BJ (cell line): Measurements from ENCODE around the gene MRPL30. TPM values are rescaled to one million over a fixed set of nuclear protein-coding genes. Genes with fewer than 3 reads are reported as not detected.

Experiments
- CTCF ChIA-PET: fragments of 350-600 bp; formaldehyde crosslinking; extraction: SDS; loops from one replicate; lab custom pipeline; 2021; ENCODE audit warnings: antibody characterized with exemption, inconsistent platforms; lab: Yijun Ruan, JAX
- POLR2A ChIA-PET: fragments of 300-600 bp; sonication (Branson Sonifier 250); formaldehyde crosslinking; extraction: SDS; loops from one replicate; lab custom pipeline; 2021; ENCODE audit warnings: antibody characterized with exemption; lab: Charles Lee
- DNase-seq: peaks from one replicate; pipeline ENCODE4 v3.0.0-alpha.2; 2011; ENCODE audit warnings: low read depth
- H3K27me3 ChIP-seq: 2 replicates; pipeline ENCODE4 v1.6.0; 2011; ENCODE audit warnings: low read length; ENCODE audit not compliant: control insufficient read depth, insufficient read depth
- H3K36me3 ChIP-seq: 2 replicates; pipeline ENCODE4 v1.5.1; 2011; ENCODE audit warnings: low read length; ENCODE audit not compliant: control insufficient read depth, insufficient read depth
- H3K4me3 ChIP-seq: 2 replicates; pipeline ENCODE4 v1.5.1; 2011; ENCODE audit warnings: low read depth, mild to moderate bottlenecking, control low read depth, low read length
- CTCF ChIP-seq: IDR thresholded peaks from 2 replicates; pipeline ENCODE4 v1.5.1; 2011; ENCODE audit warnings: low read depth, mild to moderate bottlenecking, control low read depth, inconsistent platforms, low read length, moderate library complexity; ENCODE audit not compliant: insufficient read depth
- polyA plus RNA-seq: library from polyadenylated mRNA; depleted of rRNA; stranded (reverse); fragments of >200 nt; gene quantifications from 2 replicates; pipeline ENCODE4 v1.2.3, GENCODE V29; 2011

Gene MRPL30
- polyA plus RNA-seq, 1 experiment: 14.0 TPM

- ChIA-PET CTCF (interaction anchor here (0.8 to 1.0 kb wide), 3 partner anchors 18 to 196 kb away, joined by 3 to 4 read pairs (median 3); partner anchors contain the start of gene EIF5B), POLR2A (no interaction called here)
Measured at GRCh38 chr2:99141110-99142108, 39.6 kb upstream of the MRPL30 start, which contains the start of gene C2orf15. Gene C2orf15 (plus strand): TSS chr2:99141707. CDS start chr2:99150559, 8,852 bp downstream.

GRCh38 chr2:99150706-99151105 is 30.3 kb upstream of the MRPL30 start:
- no peak for DNase-seq
- POLR2A ChIA-PET: no interaction called here
- Histone ChIP-seq H3K4me3 (no peak overlapping the region), H3K36me3 (no peaks in the 10 kb centered on the region), H3K27me3 (no peaks in the 10 kb centered on the region)
- CTCF ChIA-PET: no interaction called here
- TF ChIP-seq CTCF: no peak

More at GRCh38 chr2:99141110-99142108, 39.6 kb upstream of the MRPL30 start, which contains the start of gene C2orf15:
- no peak for TF ChIP-seq CTCF
- Histone ChIP-seq H3K36me3 (no peaks in the 10 kb centered on the region), H3K27me3 (no peaks in the 10 kb centered on the region), H3K4me3 (peak within 1 kb of the TSS; percentile 81)
- peak; percentile 20 for DNase-seq

GRCh38 chr2:99152199-99152895 is 28.6 kb upstream of the MRPL30 start:
- DNase-seq: no peak
- TF ChIP-seq CTCF: no peak
- ChIA-PET POLR2A (no interaction called here), CTCF (interaction anchor here (0.9 kb wide), 1 partner anchor 184 kb away, joined by 3 read pairs; the partner anchor contains the start of gene TXNDC9)
- no peaks in the 10 kb centered on the region for H3K27me3 ChIP-seq
- H3K4me3 ChIP-seq: no peak overlapping the region
- no peaks in the 10 kb centered on the region for H3K36me3 ChIP-seq

GRCh38 chr2:99153921-99154604 is 26.9 kb upstream of the MRPL30 start:
- no peak for DNase-seq
- CTCF ChIA-PET: interaction anchor here (2.2 kb wide), 1 partner anchor 183 kb away, joined by 7 read pairs; the partner anchor contains the start of gene EIF5B
- no peaks in the 10 kb centered on the region for H3K36me3 ChIP-seq

More at GRCh38 chr2:99153921-99154604, 26.9 kb upstream of the MRPL30 start:
- no peak for TF ChIP-seq CTCF
- POLR2A ChIA-PET: no interaction called here
- Histone ChIP-seq H3K4me3 (peak overlapping the region; percentile 90), H3K27me3 (no peaks in the 10 kb centered on the region)
